RWPE1 (cell line): Measurements from ENCODE around the gene COL9A3.

Experiments used
- CTCF ChIA-PET: fragments of 350-600 bp; sonication (Branson Sonifier 250); formaldehyde crosslinking; extraction: SDS; loops from one replicate; lab custom pipeline; 2021; lab: Yijun Ruan, JAX
- POLR2A ChIA-PET: fragments of 400-600 bp; formaldehyde crosslinking; extraction: SDS; loops from one replicate; lab custom pipeline; 2020; ENCODE audit warnings: antibody characterized with exemption; ENCODE audit not compliant: low non-redundant PET; lab: Yijun Ruan, JAX
- DNase-seq: peaks from one replicate; pipeline ENCODE4 v3.0.0; 2012; ENCODE audit warnings: low spot score
- H3K27ac ChIP-seq: fragments of 450-650 bp; 2 replicates; pipeline ENCODE4 v1.5.1; 2017
- TF ChIP-seq, protein P1 (sequence below): fragments of 450-650 bp; conservative IDR thresholded peaks from 2 replicates; pipeline ENCODE4 v1.5.1; 2017; ENCODE audit warnings: low read depth, mild to moderate bottlenecking

Gene COL9A3

DNA sequence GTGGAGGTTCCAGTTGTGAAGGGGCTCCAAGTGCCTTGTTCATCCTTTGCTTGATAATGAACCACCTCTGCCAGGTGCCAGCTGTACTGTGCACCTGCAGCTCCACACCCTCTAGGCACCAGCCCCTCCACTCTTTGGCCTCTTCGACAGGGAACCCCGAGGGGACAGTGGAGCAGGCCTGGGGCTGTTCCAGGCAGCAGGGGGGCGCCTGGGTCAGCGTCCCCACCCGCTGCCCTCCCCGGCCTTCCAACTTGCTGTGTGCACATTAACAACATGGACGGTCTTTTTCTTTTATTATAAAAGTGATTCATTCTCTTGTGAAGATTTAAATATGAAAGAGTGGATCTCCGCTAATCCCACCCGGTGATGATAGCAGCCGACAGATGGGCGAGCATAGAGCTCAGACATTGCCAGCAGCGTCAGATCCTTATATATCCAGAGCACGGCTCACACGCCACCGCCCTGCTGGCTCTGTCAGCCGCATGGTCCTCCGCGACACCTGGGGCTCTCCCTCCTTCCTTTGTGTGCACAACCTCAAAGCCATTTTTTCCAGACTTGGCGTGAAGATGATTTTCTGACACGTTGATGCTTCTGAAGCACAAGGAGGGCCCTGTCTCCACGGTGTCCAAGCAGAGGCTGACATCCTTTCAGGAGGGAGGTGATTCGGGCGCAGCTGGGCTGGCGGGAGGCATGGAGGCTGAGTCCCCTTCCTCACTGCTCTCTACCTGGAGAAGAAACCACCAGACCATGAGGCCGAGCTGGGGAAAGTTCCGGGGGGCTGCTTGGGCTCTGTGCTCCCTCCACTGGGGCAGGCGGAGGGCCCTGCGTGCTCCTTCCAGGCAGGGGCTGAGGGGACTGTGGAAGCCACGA lies 42.8 kb upstream of the COL9A3 start:
- CTCF ChIA-PET = interaction anchor here (1.0 to 2.4 kb wide), 4 partner anchors 11 to 110 kb away, joined by 3 to 14 read pairs (median 4); no protein-coding TSS in a partner anchor
- TF ChIP-seq, protein P1, sequence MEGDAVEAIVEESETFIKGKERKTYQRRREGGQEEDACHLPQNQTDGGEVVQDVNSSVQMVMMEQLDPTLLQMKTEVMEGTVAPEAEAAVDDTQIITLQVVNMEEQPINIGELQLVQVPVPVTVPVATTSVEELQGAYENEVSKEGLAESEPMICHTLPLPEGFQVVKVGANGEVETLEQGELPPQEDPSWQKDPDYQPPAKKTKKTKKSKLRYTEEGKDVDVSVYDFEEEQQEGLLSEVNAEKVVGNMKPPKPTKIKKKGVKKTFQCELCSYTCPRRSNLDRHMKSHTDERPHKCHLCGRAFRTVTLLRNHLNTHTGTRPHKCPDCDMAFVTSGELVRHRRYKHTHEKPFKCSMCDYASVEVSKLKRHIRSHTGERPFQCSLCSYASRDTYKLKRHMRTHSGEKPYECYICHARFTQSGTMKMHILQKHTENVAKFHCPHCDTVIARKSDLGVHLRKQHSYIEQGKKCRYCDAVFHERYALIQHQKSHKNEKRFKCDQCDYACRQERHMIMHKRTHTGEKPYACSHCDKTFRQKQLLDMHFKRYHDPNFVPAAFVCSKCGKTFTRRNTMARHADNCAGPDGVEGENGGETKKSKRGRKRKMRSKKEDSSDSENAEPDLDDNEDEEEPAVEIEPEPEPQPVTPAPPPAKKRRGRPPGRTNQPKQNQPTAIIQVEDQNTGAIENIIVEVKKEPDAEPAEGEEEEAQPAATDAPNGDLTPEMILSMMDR = no peak
- H3K27ac ChIP-seq = peak overlapping the region; percentile 99
- POLR2A ChIA-PET = interaction anchor here (0.6 kb wide), 1 partner anchor 18 kb away, joined by 3 read pairs; no protein-coding TSS in a partner anchor
- no peak for DNase-seq

DNA sequence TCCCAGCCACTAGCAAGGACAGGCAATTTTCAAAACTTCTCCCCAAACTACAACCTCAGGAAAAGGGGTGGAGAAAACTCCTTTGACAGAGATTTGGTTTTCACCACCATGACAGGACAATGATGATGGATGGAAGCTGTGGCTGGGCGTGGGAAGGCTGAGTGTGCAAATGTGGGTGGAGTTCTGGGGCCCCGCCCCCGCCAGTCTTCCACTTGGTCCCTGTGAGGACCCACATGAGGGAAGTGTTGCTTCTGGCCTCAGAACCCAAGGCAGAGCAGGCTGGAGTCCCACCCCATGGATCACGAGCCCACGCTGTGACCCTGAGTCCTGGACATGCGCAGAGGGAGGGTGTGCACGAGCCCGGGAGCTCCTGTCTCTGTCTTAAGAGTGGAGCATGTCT lies 42.1 kb upstream of the COL9A3 start:
- peak overlapping the region; percentile 99 for H3K27ac ChIP-seq
- ChIA-PET CTCF (no interaction called here), POLR2A (no interaction called here)
- DNase-seq = no peak
- TF ChIP-seq, protein P1 = no peak

DNA sequence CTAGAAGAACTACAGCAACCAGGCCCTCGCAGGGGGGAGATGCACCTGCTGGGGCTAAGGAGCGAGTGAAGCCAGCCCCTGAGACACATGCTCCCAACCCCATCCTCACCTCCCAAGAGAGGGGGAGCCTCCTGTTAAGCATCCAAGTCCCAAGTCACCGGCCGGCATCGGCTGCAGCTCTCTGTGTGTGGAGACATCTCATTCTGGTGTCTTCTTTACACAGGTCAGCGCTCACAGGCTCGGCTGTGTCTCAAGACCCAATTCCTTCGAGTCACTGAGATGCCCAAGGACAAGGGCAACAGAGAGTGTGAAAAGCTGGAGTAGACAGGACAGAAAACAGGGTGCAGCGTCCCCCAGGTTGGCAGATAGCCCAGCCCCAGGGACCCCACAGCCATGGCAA lies 41.6 kb upstream of the COL9A3 start:
- POLR2A ChIA-PET = no interaction called here
- CTCF ChIA-PET = interaction anchor here (0.6 to 0.8 kb wide), 2 partner anchors 69 to 71 kb away, joined by 3 read pairs; no protein-coding TSS in a partner anchor
- no peak for DNase-seq
- H3K27ac ChIP-seq = peak overlapping the region; percentile 99
- TF ChIP-seq, protein P1 = no peak

DNA sequence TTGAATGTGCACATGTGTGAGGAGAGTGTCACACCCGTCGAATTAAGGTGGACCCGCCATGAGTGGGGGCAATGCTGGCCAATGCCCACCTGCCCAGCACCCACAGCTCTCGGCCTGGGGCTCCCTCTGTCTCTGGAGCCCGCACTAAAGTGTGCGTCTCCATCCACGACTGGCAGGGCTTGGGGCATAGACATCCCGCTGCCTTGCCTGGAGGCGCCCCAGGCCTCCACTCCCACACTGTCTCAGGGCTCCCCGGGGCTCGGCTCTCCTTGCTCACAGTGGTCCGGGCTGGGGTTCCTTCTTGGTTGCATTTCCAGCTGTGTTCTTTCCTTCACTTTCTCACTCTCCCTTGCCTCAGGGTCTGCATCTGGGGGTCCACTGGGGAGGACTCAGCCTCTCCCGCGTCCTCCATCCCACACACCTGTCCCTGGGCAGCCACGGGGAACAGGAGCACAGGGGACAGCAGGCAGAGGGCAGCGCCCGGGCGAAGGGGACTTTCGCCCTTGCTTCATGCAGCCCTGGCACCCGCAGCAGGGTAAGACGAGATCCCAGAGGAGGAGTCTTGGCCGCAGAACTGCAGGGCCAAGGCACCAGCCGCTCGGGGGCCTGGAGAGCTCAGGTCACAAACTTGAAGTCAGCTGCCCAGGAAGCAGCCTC lies 40.7 kb upstream of the COL9A3 start:
- H3K27ac ChIP-seq = peak overlapping the region; percentile 99
- TF ChIP-seq, protein P1 = no peak
- ChIA-PET CTCF (interaction anchor here (0.5 to 0.8 kb wide), 2 partner anchors 19 to 72 kb away, joined by 3 read pairs; no protein-coding TSS in a partner anchor), POLR2A (no interaction called here)
- DNase-seq = no peak

DNA sequence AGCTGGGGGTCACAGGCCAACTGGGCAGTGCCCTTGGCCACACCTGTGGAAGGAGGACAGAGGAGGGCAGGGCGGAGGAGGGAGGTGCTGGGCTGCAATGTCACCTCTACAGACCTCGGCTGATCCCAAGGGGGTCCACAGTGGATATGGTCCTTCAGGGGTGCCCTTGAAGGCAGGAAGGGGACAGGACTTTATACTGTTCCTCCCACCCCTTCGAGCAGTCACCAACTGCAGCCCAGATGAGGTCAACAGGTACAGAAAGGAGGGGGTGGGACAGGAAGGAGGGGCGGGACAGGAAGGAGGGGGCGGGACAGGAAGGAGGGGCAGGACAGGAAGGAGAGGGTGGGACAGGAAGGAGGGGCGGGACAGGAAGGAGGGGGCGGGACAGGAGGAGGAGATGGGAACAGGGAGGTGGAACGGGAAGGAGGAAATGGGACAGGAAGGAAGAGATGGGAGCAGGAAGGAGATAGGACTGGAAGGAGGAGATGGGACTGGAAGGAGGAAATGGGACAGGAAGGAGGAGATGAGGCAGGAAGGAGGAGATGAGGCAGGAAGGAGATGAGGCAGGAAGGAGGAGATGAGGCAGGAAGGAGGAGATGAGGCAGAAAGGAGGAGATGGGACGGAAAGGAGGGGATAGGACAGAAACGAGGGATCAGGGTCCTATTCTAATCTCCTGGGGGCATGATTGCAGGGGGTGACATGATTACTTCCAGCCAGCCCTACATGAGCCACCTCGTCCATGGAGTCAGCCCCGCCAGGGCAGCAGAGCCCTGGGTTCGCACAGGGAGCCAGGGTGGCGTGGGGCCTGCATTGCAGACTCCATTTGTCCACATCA lies 39.9 kb upstream of the COL9A3 start:
- DNase-seq = peak; percentile 94
- H3K27ac ChIP-seq = peak overlapping the region; percentile 99
- ChIA-PET POLR2A (no interaction called here), CTCF (interaction anchor here (0.5 kb wide), 1 partner anchor 18 kb away, joined by 3 read pairs; no protein-coding TSS in a partner anchor)
- TF ChIP-seq, protein P1 = no peak

DNA sequence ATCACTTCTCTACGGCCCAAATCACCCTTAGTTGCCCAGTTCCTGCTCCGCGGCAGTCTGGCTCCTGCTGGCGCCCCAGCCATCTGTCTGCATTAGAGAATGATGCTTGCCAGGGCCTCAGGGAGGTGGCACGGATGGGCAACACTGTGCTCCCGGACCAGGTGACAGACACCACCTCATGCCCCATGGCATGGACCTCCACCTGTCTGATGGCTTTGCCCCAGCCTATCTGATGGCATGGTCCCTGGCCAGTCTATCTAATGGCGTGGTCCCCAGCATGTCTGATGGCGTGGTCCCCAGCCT lies 39.4 kb upstream of the COL9A3 start:
- ChIA-PET CTCF (no interaction called here), POLR2A (no interaction called here)
- TF ChIP-seq, protein P1 = no peak
- H3K27ac ChIP-seq = peak overlapping the region; percentile 99
- no peak for DNase-seq
